HG02884 (cell line): ENCODE data around the gene NUDT22.

ENCODE experiments used
- ATAC-seq: cut with Tn5 transposase; IDR thresholded peaks from one replicate; pipeline ENCODE4 v1.9.1; 2021; ENCODE audit warnings: mild to moderate bottlenecking, moderate library complexity; ENCODE audit not compliant: unreplicated experiment

NUDT22 gene

DNA sequence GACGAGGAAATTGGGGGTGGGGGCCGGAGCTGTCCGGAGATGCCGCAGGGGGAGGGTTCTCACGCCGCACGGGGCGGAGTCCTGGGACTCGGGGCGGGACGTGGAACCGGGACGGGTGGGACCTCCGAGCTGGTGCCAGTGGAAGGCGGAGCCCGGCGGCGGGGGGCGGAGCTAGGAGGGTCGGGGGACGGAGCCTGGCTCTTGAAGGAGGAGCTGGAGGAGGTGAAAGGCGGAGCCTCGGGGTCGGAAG is 15.1 kb downstream of the NUDT22 start:
- peak; percentile 56 for ATAC-seq

DNA sequence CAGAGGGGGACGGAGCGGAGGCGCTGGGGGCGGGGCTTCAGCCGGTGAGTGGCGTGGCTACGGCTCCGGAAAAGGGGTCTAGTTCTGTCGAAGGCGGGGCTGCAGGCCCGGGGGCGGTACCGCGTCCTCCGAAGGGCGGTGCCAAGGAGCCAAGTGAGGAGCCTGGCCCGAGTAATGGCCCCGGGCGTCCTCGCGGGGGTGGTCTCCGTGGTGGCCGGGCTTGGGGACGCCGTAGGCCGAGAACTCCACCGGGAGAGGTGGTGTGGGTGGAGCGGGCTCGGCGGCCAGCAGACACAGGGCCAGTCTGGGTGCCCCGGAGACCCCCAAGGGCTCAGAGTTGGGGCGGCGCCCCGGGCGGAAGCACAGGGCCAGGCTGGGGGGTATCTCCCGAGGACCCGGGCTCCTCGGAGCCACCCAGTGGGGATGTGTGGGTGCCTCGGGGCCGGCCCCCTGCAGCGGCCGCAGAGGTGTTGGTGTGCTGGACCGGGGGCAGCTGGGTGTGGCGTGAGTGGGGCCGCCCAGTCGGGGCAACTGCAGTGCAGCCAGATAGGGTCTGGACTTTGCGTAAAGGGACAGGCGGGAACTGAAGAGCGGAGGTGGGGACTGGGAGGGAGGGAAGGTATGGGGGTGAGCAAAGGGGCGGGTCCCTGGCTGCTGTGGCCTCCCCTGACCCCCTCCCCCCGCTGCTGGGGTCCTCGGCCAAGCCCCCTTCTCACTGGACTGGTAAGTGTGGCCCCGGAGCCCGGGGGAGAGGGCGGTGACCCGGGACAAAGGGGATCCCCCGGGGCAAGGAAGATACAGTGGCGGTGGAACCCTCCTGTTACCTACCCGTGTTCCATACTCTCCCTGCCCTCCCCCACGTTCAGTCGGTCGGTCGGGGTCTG is 15.7 kb downstream of the NUDT22 start:
- peak; percentile 48 for ATAC-seq

DNA sequence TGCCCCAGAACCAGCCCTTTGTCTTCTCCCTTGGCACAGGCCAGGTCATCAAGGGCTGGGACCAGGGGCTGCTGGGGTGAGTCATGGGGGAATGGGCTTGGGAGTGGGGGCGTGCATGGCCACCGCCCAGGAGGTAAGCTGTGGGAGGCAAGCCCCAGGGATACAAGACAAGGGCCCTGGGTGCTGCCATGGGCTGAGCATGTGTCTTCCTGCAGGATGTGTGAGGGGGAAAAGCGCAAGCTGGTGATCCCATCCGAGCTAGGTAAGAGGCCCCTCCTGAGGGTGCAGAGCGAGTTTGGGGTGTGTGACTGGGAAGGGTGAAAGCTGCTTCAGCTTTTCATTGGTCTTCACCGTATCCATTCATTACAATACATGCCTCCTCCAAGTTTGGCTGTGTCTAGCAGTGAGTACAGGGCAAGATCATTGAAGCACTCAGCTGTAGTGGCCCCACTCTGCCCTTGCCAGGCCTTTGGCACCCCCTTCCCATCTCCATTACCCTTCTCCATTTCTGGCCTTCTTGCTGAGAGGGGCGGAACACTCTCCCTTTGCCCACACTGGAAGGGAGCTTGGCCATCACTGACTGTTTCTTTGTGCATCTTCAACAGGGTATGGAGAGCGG is 17.3 kb downstream of the NUDT22 start:
- no peak for ATAC-seq

DNA sequence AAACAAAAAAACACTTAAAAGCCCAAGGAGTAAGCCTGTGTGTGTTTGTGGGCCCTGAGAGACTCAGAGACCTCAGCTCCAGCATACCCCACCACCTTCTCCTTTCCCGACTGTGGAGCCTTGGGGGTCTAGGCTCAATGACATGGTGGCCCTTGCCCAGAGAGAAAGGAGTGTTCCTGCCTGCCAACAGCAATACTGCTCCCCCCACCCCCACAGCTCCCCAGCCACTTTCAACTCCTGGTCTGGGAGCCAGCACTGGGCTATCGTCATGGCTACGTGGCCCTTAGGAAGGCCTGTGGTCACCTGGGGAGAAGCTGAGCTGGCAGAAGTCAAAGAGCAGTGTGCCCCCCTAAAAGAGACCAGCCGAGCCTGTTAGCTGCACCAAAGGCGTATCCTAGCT is 18.0 kb downstream of the NUDT22 start:
- ATAC-seq: no peak

DNA sequence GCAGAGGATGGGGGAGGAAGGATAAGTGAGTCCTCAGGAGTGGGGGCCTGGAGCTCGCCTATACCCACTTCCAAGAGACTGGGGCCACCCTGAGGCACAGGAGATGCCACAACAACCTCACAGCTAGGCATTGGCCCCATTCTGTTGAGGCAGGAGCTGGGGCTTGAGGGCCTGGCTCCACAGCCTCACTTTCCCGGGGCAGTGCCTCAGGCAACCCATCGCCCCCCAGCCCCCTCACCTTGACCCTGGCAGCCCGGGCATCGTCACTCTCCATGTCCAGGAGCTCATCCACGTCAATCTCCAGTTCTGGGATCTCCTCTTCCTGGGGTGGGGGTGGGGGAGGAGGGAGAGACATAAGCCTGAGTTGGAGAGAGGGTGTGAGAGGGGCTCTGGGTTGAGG is 18.9 kb downstream of the NUDT22 start:
- no peak for ATAC-seq

DNA sequence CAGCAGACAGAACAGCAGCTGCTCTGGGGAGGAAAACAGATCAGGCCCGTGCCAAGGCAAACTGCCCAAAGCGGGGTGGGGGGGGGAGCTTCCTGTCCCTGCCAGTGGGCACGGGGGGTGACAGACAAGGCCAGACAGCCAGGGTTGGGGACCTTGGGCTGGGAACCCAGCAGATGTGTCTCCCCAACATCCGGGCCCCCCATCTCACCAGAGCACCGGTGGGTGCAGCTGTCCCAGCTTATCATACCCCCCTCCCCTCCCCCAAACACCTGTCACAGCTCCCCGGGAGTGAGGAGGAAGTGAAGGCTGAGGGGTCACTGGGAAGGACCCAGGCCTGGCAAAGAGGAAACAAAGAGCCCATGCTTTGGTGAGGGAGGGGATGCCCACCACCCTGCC is 19.3 kb downstream of the NUDT22 start:
- ATAC-seq: no peak

DNA sequence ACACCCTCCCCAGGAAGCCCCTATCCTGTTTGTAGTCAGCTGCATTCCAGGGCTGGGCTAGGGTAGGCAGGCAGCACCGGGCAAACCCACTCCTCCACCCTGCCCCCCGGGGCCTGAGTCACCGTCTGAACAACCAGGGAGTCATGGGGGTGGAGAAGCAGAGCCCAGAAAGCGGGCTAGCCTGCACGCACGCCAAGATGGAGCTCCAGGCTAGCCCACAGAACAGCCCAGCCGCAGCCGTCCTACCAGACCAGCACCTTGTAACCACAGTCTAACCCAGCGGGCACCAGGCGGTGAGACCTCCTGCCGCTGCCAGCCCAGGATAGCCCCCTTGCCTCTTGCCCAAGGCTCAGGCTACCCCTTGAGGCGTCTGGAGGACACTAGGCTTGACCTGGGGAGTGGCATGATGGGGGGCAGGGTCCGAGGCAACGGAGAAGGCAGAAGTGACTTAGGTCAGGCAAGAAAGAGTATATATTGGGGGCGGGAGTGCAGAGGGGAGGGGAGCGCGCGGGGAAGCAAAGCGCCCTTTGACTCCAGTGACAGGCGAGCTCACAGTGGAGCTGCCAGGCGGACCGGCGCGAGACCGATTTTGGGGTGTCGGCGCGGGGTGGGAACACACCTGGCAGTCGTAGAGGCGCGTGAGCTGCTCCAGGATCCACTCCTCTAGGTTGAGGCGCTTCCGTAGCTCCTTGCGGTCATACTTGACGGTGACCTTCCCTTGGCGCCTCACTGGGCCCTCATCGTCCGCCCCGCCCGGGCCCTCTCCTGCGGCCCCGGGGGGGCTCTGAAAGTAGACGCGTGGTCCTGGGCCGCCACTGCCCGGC is 19.9 kb downstream of the NUDT22 start:
- ATAC-seq: no peak

DNA sequence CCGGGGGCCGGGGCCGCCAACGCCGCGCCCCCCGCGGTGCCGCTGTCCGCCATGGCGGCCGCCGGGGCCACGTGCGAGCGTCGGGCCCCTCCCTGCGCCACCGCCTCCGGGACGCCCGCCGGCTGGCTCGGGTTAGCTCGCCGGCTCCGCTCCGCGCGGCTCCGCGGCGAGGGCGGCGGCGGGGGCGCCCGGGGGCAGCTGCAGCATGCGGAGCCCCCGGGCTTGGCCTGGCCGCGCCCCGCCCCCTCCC is 20.5 kb downstream of the NUDT22 start:
- peak; percentile 12 for ATAC-seq

DNA sequence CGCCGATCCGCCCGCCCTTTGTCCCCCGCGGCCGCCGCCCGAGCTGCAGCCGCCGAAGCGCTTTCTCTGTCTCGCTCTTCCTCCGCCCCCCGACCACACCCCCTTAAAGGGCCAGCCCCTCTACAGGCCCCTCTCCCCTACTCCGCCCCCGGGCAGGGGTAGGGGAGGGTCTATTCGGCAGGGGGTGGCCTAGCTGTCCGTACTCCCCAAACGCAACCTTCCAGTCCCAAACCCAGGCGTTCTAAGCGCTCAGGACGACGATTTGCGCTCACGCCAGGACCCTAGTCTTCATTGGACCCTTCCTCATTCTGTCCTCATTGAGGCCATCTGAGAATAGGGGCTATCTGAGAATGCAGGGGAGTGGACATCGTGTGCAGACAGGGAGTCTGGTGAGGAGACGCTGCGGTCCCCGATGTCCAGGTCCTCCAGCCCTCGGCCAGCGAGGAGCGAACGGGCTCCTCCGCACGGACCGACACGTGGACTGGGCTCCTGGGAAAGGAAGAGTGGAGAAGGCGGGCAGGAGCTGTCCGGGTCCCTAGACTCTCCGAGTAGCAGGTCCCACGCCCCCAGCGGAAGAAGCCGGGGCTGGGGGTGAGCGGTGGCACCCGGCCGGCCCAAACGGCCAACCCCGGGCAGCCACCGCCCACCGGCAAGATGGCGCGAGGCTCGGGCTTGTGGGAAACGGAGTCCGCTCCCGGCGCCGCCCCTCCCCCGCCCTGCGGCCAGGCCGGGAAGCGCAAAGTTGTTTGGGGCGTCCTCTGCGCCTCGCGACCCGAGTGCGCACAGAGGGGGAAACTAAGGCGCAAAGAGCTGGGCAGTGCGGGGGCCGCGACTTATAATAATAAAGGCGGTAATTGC is 21.0 kb downstream of the NUDT22 start, which contains the start of gene PPP1R14B:
TSS of gene PPP1R14B (minus strand) at position 73 of the 858 bp plus-strand sequence. CDS start 270 bp downstream, outside the sequence.
- peak; percentile 45 for ATAC-seq

DNA sequence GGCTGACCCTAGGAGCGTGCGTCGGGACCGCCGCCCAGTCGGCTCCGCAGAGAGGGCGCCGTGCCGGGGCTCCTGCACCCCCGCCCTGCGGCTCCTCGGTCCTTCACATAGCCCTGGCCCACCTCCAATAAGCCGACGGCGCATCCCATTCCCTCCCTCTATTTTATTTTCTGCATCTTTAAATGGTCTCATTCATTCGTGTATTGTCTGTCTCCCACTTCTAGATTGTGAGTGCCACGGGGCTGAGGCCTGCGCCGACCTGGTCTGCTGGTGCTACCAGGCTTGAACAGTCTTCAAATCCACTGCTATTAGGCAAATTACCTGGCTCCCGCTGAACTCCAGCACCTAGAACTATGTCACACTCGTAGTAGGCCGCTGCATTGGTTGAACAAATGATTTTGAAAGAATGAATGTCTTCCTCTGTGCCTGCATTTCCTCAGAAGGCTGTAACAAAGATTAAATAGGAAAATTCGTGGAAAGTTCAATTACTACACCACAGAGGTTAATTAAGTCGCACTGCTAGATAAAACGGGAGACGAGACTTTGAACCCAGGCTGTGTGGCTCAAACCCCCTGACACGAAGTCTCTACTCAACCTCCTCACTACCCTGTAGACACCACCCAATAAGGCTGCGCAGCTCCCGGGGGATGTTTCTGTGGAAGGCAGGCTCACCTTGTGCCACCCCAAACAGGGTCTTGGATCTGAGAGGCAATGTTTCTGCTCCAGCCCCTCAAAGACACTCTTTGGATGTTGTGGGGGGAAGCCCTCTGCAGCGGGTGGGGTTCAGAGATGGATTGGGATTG is 21.9 kb downstream of the NUDT22 start:
- no peak for ATAC-seq

DNA sequence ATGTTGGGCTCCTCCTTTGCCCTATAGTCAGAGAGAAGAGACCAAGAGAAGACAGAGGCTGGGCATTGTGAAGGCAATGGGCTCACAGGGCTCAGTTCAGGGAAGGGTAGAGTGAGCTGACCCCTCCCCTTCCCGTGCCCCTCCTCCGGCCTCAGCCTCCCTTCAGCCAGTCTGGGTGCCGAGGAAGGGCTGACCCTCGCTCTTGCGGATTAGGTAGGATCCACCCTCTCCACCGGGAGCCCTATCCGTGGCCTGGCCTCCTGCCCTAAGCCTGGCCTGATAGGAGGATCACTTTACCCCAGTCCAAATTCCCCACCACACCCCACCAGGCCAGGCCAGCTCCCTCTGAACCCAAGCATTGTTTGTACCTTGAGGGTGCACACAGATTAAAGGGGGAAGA is 22.5 kb downstream of the NUDT22 start:
- no peak for ATAC-seq

DNA sequence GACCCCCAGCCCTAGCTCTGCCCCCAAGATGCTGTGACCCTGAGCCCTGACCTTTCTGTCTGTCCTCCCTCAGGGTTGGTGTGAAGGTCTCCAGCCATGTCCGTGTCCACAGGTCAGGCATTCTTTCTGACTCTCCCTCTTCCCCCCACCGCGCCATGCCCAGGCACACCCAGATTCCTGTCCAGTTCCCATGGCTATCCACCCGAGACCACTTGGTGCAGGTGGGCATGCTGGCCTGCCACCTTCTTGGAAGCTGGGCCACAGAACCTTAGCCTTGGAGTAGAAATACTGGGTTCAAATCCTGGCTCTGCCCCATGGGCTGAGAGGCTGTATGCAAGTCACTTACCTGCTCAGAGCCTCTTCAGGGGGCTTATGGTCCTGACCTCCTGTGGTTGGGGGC is 23.0 kb downstream of the NUDT22 start:
- ATAC-seq: no peak

DNA sequence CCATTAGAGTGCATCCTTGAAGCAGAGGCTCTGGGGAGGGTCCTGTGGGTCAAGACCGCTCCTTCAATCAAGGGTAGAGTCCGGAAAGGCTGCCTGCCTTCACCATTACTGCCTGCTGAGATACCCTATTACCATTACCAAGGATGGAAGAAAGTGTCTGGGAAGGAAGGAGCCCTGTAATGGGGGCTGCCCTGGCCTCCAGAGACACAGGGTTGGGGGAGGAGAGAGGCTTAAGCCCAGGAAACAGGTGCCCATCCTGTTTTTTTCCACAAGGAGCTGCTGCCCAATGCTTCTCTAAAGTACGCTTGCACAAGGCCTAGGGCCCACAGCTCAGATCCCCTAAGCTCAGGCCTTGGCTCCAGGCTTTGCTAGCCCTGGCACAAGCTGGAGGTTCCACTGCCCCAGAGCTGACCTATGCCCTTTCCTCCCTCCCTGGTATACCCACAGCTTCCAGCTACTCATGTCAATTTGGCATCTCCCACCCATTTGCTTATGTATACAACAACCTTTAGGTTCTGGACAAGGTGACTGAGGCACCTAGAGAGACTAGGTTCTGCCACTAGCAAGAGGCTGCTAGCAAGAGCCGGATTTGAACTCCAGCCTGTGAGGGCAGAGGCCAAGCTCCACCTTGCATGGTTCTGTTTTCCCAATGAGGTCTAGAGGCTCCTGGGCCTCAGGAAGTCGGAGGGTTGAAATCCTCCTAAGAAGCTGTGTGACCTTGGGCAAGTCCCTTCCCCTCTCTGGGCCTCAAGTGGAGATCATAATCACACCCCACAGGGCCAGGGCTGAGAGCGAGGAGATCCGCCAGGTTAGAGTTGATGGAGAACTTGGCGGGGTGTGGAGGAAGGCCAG is 23.7 kb downstream of the NUDT22 start:
- ATAC-seq: no peak

DNA sequence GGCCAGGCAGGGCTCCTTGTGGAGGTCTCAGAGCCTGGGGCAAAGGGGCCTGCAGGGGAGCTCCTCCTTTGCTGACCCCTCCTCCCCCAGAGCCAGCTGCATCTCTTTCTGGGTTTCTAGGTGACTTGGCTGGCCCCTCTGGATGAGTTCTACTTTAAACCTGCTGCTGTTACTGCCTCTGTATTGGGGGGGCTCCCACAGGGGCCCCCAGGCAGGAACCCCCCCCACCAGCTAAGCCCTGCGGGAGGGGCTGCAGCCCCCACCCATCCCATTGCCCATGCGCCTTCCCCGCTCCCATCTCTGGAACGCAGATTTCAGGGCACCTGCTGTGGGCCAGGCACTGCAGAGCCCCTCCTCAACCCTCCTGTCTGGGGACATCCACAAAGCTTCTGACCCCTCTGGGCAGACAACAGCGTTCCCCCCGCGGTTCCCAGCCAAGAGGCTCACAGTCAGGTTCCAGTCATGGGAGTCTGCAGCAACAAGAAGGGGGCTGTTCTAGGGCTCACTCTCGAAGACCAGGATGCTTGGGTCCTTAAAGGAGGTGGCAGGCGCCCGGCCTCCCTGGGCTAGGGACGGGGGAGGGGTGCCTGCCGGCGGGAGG is 24.4 kb downstream of the NUDT22 start:
- ATAC-seq: no peak

DNA sequence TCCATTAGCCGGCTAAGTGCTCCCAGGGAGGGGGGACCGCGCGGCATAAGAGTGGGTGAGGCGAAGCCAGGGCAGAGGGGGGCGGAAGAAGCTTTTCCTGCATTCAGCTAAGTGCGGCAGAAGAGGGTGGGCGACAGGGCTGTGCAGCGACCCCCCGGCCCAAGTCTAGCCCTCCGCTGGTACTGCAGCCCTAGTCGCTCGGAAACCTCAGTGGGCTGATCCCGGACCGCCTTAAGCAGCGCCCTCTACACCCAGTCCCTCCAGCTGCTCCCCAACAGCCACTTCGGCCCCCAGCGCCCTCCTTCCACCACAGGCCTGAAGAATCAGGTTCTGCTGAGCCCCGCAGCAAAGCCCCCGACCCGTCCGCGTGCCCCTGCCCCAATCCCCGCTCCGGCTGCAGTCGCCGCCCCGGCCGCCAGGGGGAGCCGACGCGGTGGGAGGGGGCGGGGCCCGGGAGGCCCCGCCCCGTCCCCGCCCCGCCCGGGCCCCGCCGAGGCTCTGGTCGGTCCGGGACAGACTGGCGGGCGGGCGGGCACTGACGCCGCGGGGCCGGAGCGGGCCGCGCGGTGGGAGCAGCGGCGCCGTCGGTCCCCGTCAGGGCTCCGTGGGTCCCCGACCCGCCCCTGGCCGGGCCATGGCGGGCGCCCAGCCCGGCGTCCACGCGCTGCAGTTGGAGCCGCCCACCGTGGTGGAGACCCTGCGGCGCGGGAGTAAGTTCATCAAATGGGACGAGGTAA is 25.1 kb downstream of the NUDT22 start, which contains the start of gene PLCB3:
TSS of gene PLCB3 (plus strand) at position 515 of the 737 bp plus-strand sequence. CDS start at position 635, 120 bp downstream.
- ATAC-seq: no peak

DNA sequence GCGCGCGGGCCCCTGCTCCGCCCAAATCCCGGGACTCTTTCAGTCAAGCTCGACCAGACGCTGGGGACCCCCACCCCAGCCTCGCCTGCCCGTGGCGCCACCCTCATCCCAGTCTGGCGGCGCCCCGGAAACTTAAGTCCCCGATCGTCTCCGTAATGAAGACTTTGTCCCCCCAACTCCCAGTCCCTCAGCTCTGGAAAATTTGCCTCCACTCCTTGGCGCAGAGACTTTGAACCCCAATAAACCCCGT is 25.6 kb downstream of the NUDT22 start:
- ATAC-seq: no peak

DNA sequence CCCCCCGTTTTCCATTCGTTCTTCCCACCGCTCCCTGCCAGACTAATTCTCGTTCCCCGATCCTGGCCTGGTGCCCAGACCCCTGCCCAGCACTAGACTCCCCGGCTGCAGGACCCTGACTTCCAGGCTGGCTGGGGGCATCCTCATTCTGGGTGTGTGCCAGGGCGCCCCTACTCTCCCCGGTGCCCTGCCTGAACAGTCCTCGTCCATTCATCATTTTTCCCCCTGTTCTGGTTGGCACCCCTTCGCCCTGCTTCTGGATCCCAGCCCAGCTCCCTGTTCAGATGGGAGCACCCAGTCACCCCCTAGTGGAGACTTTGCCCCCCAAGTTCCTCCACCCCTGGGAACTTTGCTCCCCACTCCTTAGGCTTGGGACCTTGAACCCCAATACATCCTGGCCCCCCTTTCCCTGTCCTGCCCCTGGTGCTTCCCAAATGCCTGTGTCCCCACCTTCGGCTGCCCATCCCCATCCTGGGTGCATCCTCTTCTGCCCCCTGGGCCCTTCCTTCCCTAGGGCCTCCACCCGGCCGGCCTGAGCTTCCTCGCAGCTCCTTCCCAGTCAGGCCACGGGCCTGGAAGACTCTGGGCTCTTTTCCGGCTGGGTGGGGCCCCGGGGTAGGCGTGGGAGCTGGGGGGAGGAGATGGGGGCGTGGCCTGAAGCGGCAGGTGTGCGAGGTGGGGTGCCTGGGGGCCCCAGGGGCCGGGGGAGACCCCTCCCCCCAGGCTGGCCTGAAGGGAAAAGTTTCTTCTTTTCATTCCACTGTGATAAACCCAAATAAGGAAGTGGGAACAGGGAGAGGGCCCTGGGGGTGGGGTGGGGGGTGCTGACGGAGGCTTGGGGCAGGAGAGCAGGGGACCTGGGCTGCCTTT is 26.2 kb downstream of the NUDT22 start:
- no peak for ATAC-seq

DNA sequence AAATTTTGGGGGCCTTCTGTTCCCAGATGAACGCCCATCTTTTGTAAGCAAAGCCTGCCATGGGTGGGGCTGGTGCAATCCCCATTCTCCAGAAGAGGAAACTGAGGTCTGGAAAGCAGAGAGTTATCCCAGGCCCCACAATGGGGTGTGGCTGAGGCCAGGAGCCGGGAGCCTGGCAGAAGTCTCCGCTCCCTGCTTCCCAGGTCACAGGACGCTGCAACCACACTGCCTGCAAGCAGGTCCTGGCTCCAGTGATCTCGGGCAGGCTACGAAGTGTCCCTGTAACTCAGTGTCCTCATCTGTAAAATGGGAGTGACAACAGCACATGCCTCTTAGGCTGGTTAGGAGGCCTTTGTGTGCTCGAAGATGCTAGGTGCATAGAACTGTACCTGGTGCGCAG is 27.0 kb downstream of the NUDT22 start:
- no peak for ATAC-seq
